GM10266 (cell line): ENCODE results near the gene TBC1D21.
A peak's percentile ranks its signal among the peaks of the same experiment; 100 is the strongest.

Experiments used
- DNase-seq: peaks from one replicate; pipeline ENCODE4 v3.0.0; 2012; ENCODE audit errors: extremely low spot score
- TF ChIP-seq, protein P1 (sequence below): IDR thresholded peaks from 2 replicates; pipeline ENCODE4 v1.5.1; 2012; ENCODE audit warnings: mild to moderate bottlenecking, low read depth; ENCODE audit not compliant: control insufficient read depth, insufficient read depth; ENCODE audit errors: missing control alignments

The TBC1D21 gene

DNA sequence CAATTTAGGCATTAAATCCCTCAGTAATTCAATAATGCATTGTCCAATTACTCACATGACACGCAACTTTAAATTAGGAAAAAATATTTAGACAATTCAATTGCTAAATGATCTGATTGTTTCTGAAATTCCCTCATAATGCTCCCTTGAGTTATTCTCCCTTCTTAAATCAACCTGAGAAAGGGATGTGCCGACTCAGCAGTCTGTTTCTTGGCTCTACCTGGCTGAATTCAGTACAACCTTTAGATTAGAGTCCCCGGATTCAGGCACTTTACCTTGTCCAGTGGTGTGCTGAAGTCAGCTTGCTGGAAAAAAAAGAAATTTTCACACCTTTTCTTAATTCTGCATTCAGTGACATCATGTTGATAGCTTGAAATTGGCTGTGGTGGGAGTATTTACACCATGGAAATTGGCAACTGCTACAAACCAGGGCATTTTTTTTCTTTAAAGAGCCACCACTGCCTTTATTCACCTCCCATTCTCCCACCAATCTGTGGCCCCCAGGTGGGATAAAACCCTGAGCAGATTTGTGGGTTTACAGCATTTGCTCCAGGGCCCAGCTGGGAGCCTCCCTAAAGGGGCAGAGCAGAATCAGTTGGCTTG lies 32.0 kb downstream of the TBC1D21 start:
- TF ChIP-seq, protein P1, sequence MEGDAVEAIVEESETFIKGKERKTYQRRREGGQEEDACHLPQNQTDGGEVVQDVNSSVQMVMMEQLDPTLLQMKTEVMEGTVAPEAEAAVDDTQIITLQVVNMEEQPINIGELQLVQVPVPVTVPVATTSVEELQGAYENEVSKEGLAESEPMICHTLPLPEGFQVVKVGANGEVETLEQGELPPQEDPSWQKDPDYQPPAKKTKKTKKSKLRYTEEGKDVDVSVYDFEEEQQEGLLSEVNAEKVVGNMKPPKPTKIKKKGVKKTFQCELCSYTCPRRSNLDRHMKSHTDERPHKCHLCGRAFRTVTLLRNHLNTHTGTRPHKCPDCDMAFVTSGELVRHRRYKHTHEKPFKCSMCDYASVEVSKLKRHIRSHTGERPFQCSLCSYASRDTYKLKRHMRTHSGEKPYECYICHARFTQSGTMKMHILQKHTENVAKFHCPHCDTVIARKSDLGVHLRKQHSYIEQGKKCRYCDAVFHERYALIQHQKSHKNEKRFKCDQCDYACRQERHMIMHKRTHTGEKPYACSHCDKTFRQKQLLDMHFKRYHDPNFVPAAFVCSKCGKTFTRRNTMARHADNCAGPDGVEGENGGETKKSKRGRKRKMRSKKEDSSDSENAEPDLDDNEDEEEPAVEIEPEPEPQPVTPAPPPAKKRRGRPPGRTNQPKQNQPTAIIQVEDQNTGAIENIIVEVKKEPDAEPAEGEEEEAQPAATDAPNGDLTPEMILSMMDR, result no peak
- DNase-seq, result no peak

DNA sequence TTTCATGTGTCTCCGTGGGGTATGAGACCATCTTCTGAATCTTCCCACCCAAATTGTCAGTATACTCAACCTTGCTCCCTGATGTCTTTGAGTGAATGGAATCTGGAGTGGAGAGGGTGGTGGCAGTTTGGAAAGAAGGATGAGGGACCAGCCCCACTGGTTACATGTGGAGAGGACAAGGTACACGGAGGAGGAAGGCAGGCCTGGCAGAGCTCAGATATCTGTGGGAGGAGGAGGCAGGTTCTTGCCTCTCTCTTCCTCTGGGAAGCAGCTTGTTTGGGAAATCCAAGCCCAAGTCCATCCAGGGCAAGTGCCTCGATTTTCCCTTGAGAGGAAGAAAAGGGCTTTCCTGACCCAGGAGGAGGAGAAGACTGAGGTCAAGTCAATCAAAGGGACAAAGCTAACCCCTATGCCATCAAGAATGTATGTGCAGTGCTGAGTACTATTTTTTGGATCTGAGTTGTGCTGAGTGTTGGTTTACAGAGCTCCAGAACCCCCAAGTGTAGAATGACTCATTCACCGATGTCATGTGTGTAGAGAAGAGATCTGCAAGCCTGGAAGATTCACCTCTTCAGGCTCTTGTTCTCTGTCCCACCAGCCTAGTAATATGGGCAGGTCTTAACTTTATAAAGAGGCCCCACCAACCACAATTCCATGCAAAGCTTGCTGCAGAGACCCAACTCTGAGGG lies 33.1 kb downstream of the TBC1D21 start:
- TF ChIP-seq, protein P1, result no peak
- DNase-seq, result no peak

DNA sequence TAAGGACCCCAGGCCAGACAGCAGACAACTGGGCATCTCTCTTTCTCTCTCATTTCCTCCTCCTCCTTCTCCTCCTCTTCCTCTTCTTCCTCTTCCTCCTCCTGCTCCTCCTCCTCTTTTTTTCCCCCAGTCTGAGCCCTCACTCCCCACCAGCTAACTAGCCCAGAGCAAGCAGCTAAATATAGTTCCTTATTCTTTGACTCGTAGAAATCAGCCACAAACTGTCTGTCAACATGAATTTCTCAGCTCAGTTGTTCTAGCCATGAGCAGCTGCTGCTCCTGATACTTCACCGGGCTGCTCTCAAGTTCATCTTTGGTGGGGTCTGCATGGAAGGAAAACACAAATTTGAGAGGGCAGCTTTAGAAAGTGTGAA lies 33.7 kb downstream of the TBC1D21 start:
- DNase-seq, result no peak
- TF ChIP-seq, protein P1, result no peak

DNA sequence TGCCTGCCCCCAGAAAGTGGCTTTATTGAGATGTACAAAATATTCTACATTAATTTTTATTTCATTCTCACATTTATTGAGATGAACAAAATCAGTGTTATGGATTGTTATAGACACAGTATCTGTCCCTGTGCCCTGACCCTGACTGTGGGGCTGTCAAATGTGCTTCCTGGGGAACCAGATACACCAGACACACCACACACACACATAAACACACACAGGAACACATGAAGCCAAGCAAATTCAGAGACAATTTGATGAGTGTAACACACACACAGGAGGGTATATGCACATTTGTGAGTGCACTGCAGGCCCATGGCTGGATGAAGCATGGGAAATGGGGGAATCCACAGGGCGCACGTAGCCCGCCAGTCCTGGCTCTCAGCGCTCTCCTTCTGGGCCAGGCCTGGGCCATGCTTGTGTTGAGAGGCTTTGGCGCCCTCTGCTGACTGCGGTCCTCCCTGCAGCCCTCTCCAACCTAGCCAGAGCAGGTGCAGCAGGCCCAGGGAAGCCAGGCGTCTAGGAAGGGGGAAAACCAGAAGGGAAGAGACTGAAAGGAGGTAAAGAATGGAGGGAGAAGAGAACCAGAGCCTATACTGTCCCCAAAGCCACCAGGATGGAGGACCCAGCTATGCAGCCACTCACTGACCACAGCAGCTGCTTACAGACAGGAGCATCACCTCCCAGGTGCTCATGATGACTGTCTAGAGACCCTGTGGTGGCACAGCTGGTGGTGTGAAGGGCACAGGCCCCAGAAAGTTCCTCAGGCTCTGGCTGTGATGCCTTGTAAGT lies 34.9 kb downstream of the TBC1D21 start:
- peak; percentile 68 for DNase-seq
- TF ChIP-seq, protein P1, result peak; percentile 94

DNA sequence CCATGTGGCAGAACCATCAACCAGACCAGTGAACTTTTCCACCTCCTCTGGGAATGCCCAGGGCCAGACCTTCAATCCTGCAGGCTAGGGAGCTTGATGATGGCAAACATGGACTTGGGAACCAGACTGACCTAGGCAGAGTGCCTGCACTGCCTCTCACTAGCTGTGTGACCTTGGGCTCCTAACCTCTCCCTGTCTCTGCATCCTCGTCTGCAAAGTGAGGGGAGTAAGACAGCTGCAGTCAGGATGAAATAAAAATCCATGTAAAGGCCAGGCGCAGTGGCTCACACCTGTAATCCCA lies 35.4 kb downstream of the TBC1D21 start:
- TF ChIP-seq, protein P1, result no peak
- DNase-seq, result no peak

DNA sequence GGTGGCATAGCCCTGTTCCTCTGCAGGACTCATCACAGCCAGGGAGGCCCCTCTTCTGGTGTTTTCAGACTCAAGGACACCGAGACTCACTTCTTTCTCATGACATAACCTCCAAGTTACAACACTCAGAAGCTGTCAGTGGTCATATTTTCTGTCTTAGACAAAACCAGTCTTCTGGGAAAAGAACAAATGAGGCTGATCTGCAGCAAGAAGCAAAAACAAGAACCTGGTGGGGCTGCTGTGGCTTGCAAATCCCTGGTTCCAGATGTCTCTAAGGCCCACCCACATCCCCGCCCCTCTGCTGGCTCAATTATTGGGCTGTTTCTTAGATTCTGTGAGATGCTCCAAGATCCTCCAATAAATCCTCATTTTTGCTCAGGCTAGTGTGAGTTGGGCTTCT lies 36.3 kb downstream of the TBC1D21 start:
- DNase-seq, result no peak
- TF ChIP-seq, protein P1, result no peak
